ENCODE data around the gene WDR6.
"Not testable (repeated sequence)": the region's sequence is repeated elsewhere in the genome, so short reads cannot be mapped to it uniquely, and the experiment has no call there.

WDR6 gene

GRCh38 chr3:48991851-48992545, 15.2 kb upstream of the WDR6 start:
- DNase-seq (ENCODE audit: insufficient read length, low spot score) (no peak), FAIRE-seq (no peak)

GRCh38 chr3:48993834-48994233, 13.4 kb upstream of the WDR6 start:
- DNase-seq (ENCODE audit: insufficient read length, low spot score) (no peak), FAIRE-seq (no peak)

DNA sequence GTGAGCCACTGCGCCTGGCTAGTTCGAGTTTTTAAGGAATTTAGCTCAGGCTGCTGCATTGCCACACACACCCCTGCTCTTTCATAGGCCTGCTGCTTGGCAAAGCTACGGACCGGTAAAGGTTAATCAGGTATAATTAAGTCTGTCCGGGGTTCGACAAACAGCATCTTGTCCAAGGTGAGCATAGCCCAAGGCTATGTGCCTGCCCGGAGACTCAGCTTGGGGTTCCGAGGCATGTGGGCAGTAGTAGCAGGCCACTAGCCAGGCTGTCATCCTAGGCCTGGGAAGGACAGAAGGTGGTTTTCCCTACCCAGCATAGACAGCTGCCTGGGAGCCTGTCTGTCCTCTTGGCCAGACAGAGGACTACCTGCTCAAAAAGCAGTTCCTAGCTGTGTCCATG, 10.6 kb upstream of the WDR6 start:
- FAIRE-seq, result no peak

GRCh38 chr3:48997102-48997635, 10.0 kb upstream of the WDR6 start:
- no peak for DNase-seq (ENCODE audit: insufficient read length, low spot score)
- no peak for FAIRE-seq

More for the DNA sequence above, 10.6 kb upstream of the WDR6 start:
- no peak for DNase-seq (ENCODE audit: insufficient read length, low spot score)

DNA sequence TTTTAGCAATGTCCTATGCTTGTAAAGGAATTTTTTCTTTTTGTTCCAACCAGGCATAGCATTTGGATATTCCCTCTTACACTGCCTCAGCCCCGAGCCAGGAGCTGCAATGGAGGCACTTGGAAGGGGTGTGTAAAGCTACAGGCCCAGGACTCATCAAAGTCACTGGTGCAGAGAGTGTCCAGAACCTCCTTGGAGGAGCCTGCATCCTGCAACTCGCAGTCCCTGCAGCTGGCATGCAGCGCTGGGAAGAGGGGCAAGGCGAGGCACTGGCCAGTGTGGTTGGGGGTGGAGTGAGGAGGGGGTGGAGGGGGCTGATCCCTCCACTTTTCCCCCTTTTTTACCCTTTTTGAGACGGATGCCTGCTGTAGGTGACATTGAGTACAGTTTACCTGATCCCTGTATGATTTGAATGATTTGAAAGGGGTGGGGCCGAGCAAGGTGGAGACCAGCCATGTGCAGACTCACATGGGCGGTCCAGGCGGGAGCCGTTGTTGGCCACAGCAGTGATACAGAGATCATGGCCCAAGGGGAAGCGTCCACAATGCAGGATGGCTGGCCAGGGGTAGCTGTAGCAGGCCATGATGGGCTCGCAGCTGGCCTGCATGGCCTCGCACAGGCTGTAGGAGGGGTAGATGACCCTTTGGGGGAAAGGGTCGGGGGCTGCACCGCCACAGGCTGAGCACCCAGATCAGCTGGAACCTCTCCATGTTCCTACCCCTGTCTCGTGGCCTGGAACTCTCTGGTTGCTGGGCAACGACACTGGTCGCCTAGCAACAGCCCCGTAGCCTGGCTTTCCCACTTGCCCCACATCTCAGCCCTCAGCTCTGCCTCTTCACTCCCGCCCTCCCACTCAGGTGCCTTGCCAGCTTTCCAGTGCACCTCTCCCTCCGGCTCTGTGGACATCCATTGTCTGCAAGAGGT, 9.2 kb upstream of the WDR6 start:
- DNase-seq (ENCODE audit: insufficient read length, low spot score) (no peak), FAIRE-seq (no peak)

DNA sequence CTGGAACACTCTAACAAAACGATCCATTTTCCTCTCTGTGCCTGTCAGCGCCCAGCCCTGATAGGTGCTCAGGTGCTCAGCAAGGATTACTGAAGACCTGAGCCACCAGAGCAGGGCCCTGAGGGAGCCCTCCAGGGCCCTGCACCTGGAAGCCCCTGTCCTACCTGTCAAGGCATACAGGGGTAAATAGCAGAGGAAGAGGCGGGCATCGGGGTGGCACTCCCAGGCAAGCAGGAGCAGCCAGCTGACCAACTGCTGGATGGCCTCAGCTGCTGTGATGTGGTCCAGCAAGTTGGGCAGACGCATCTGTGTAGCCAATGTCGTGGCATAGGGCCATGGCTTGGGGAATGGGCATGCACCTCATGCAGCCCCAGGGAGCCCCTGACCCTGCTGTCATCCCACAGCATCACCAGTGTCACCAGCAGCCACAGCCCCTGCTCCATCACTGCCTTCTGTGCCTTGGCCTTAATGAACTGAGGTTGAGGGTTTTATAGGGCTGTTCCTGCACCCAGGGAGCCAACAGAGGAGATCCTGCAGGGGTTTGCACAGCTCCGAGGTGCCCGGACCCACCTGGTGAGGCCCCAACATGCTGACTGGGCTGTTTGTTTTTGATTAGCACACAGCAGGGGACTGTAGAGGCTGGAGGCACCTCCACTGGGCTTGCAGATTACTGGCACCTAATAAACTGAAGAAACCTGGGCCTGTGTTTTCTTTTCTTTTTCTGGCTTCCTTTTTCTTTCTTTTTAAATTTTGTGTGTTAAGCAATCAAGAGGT, 7.9 kb upstream of the WDR6 start:
- DNase-seq (ENCODE audit: insufficient read length, low spot score), result no peak
- no peak for FAIRE-seq

- DNase-seq (ENCODE audit: insufficient read length, low spot score), result no peak
- no peak for FAIRE-seq
These were observed 6.0 kb upstream of the WDR6 start for GRCh38 chr3:49001155-49001554.

DNA sequence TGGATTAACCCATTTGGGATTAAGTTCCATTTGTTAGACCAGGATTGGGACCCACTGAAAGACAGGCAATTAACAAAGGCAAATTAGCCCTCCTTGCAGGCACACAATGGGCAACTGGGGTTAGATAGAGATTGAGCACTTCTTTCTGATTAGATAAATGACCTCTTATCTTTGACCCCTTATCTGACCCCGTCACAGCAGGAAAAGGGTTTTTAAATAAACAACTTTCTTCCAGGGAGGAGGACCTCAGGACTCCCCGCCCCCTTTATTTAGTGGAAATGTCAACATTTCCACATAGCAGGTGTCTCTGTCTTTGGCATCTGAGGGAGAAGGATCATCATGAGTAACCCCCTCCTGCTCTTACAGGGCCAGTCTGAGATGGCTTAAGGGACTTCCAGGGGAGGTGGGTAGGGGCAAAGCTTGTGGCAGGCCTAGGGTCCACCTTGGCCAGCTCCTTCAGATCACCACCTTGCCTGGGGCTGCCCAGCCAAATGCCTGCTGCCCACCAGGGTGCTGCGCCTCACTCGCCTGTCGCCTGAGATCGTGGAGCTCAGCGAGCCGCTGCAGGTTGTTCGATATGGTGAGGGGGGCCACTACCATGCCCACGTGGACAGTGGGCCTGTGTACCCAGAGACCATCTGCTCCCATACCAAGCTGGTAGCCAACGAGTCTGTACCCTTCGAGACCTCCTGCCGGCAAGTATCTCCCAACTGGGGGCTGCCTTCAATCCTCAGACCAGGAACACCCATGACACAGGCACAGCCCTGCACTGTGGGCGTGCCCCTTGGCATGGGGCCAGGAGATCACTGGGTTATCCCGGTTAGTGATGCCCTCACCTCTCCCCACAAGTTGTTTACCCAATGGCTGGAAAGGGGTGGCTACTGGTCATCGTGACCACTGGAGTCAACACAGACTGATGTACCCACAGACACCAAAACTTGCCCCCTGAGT, 2.6 kb upstream of the WDR6 start:
- no peak for FAIRE-seq
- no peak for DNase-seq (ENCODE audit: insufficient read length, low spot score)

DNA sequence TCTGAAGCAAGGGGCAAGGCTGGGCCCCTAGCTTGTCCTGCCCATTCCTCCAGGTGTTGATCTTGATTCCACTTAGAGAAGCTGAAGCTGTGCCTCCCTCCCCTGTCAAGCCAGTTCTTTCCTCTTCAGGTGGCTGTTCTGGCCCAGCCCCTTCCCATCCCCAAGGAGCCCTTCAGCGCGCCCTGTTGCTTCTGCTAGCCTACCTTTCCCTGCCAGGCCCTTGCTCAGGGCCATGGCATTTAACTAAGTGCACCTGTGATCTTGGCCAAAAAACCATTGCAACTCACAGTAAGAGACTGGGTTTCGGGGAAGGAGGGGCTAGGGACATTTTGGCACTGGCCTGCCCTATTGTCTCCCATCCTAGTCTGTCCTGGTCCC, 1.9 kb upstream of the WDR6 start:
- FAIRE-seq (no peak), DNase-seq (ENCODE audit: insufficient read length, low spot score) (no peak)

GRCh38 chr3:49005998-49006397, 1.2 kb upstream of the WDR6 start:
- FAIRE-seq, result no peak
- DNase-seq (ENCODE audit: insufficient read length, low spot score), result no peak

DNA sequence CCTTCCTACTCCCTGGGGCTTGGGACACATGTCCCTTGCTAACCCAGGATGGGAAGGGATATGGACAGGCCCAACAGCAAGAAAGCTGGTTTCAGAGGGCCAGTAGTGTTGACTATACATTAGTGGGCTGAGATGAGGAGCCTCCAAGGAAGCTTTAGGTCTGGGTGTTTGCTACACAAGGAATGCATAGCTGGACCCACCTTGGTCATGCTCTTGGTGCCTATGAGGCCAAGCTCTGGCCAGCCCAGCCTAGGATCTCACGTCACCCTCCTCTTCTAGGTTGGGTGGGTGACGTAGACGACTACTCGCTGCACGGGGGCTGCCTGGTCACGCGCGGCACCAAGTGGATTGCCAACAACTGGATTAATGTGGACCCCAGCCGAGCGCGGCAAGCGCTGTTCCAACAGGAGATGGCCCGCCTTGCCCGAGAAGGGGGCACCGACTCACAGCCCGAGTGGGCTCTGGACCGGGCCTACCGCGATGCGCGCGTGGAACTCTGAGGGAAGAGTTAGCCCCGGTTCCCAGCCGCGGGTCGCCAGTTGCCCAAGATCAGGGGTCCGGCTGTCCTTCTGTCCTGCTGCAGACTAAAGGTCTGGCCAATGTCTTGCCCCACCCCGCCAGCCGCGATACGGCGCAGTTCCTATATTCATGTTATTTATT, 653 bp upstream of the WDR6 start:
- FAIRE-seq (peak; percentile 49), DNase-seq (ENCODE audit: insufficient read length, low spot score) (no peak)

DNA sequence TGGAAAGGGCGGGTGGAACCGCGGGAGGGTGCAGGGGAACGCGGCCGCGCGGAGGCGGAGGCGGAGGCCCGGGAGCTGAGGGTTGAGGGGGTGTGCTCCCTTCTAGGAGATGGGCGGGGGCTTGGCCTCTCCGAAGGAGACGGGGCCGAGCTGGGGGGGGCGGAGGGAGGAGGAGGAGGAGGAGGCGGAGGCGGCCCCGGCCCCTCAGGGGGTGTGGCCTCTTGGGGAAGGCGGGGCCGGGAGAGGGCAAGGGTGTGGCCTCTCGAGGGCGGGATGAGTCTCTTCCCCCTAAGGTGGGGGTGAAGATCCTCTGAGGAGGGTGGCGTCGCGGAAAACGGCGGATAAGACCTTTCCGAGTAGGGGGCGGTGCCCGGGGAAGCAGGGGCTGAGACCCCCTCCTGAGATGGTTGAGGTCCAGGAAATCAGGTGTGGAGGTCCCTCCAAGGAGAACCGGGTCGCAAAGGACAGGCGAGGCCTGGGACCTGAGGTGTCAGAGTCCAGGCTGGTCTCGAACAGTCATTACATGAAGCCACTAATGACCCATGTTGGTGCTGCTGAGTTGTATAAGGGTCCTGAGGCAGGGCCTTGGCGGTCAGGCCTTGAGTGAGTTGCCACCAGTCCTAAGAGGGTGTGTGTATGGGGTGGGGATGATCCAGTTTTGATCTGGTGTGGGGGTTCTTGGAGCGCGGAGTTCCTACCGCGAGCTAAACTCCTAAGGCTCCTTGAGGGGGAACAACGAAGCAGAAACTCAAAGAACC, 759 bp downstream of the WDR6 start:
- peak; percentile 72 for FAIRE-seq
- peak; percentile 56 for DNase-seq (ENCODE audit: insufficient read length, low spot score)

- not testable (repeated sequence) for FAIRE-seq; DNase-seq (ENCODE audit: insufficient read length, low spot score)
These were observed 1.4 kb downstream of the WDR6 start for GRCh38 chr3:49008627-49009026.

DNA sequence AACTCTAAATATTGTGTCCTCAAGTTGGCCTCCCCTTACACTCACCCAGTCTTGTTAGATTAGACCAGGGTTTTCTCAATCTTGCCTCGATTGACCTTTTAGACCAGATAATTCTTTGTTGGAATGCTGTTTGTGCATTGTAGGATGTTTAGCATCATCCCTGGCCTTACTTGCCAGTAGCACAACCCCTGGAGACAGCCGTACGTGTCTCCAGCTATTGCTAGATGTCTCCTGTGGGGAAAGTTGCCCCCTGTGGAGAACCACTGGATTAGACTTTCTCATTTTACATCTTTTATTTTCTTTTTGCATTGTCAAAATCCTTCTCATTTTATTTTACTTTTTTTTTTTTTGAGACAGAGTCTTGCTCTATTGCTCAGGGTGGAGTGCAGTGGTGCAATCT, 2.2 kb downstream of the WDR6 start:
- DNase-seq (ENCODE audit: insufficient read length, low spot score) (no peak), FAIRE-seq (no peak)

DNA sequence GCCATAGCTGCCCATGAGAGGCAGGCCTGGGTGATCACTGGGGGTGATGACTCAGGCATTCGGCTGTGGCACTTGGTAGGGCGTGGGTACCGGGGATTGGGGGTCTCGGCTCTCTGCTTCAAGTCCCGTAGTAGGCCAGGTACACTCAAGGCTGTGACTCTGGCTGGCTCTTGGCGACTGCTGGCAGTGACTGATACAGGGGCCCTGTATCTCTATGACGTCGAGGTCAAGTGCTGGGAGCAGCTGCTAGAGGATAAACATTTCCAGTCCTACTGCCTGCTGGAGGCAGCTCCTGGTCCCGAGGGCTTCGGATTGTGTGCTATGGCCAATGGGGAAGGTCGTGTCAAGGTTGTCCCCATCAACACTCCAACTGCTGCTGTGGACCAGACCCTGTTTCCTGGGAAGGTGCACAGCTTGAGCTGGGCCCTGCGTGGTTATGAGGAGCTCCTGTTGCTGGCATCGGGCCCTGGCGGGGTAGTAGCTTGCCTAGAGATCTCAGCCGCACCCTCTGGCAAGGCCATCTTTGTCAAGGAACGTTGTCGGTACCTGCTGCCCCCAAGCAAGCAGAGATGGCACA, 5.3 kb downstream of the WDR6 start:
- FAIRE-seq (no peak), DNase-seq (ENCODE audit: insufficient read length, low spot score) (no peak)

DNA sequence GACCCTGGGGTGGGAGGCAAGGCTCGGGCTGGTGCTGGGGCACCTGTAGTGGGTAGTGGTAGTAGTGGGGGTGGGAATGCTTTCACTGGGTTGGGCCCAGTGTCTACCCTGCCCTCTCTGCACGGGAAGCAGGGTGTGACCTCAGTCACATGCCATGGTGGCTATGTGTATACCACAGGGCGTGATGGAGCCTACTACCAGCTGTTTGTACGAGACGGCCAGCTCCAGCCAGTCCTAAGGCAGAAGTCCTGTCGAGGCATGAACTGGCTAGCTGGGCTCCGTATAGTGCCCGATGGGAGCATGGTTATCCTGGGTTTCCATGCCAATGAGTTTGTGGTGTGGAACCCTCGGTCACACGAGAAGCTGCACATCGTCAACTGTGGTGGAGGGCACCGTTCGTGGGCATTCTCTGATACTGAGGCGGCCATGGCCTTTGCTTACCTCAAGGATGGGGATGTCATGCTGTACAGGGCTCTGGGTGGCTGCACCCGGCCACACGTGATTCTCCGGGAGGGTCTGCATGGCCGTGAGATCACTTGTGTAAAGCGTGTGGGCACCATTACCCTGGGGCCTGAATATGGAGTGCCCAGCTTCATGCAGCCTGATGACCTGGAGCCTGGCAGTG, 6.0 kb downstream of the WDR6 start:
- FAIRE-seq (no peak), DNase-seq (ENCODE audit: insufficient read length, low spot score) (no peak)

- FAIRE-seq, result peak; percentile 81
- DNase-seq (ENCODE audit: insufficient read length, low spot score), result no peak
These were observed 6.8 kb downstream of the WDR6 start for GRCh38 chr3:49013738-49014660.

All from GM19239 (cell line).